ENCODE results near the gene PRKCZ. TPM values are rescaled to one million over a fixed set of nuclear protein-coding genes. Genes with fewer than 3 reads are reported as not detected.

Gene PRKCZ
- total and polyA plus RNA-seq, 9 of the 15 experiments (the other 6 are each of a cell fraction or from before 2014, with no cell fraction given), result 0.07 to 3.1 (median 1.3) TPM

GRCh38 chr1:2001773-2002411 lies 48.3 kb upstream of the PRKCZ start (continued):
- TF ChIP-seq HNRNPLL (IDR thresholded peaks at IDR 0.05; ENCODE audit: low read depth, low read length, poor library complexity, severe bottlenecking) (no peak), TRIM28 (IDR thresholded peaks at IDR 0.05) (no peak), RBM14 (IDR thresholded peaks at IDR 0.05; ENCODE audit: borderline replicate concordance, insufficient read depth, low read depth, low read length) (no peak), ZNF518B (CRISPR knock-in tag; IDR thresholded peaks at IDR 0.05) (no peak), SMARCA5 (IDR thresholded peaks at IDR 0.05) (no peak), SAP30 (IDR thresholded peaks at IDR 0.05; ENCODE audit: borderline replicate concordance, insufficient read depth, low read depth, low read length, poor library complexity, severe bottlenecking) (no peak), MED1 (CRISPR knock-in tag; IDR thresholded peaks at IDR 0.05; ENCODE audit: borderline replicate concordance) (no peak), ZNF165 (CRISPR knock-in tag; IDR thresholded peaks at IDR 0.05; ENCODE audit: borderline replicate concordance) (no peak), E2F4 (CRISPR knock-in tag; IDR thresholded peaks at IDR 0.05; ENCODE audit: low read depth) (peak; percentile 17; the same call in 1 of the 2 replicates), CHD2 (IDR thresholded peaks at IDR 0.05; ENCODE audit: low read depth, low read length) (no peak), NCOA4 (IDR thresholded peaks at IDR 0.05; ENCODE audit: partially characterized antibody) (no peak), TAF9B (IDR thresholded peaks at IDR 0.05; ENCODE audit: partially characterized antibody) (no peak), ZNF766 (CRISPR knock-in tag; conservative IDR thresholded peaks at IDR 0.05) (no peak), ZNF23 (CRISPR knock-in tag; IDR thresholded peaks at IDR 0.05) (no peak), GATAD2A (IDR thresholded peaks at IDR 0.05) (no peak), YY1 (IDR thresholded peaks at IDR 0.05; ENCODE audit: borderline replicate concordance in 1 of 3, control insufficient read depth in 1 of 3, extremely low read depth in 1 of 3, insufficient read depth in 3 of 3, insufficient read length in 1 of 3, insufficient replicate concordance in 2 of 3, low read depth in 1 of 3, low read length in 2 of 3) (no peak), ZNF3 (CRISPR knock-in tag; IDR thresholded peaks at IDR 0.05) (no peak), ZZZ3 (IDR thresholded peaks at IDR 0.05) (no peak), RNF2 (IDR thresholded peaks at IDR 0.05) (no peak), KDM1A (IDR thresholded peaks at IDR 0.05) (no peak), TAL1 (IDR thresholded peaks at IDR 0.05) (no peak), CXXC5 (CRISPR knock-in tag; IDR thresholded peaks at IDR 0.05) (no peak), PHB2 (IDR thresholded peaks at IDR 0.05; ENCODE audit: low read depth) (no peak)
- TF ChIP-seq, protein P1, sequence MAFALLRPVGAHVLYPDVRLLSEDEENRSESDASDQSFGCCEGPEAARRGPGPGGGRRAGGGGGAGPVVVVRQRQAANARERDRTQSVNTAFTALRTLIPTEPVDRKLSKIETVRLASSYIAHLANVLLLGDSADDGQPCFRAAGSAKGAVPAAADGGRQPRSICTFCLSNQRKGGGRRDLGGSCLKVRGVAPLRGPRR (CRISPR knock-in tag; IDR thresholded peaks at IDR 0.05), result no peak
- TF ChIP-seq, protein P2, sequence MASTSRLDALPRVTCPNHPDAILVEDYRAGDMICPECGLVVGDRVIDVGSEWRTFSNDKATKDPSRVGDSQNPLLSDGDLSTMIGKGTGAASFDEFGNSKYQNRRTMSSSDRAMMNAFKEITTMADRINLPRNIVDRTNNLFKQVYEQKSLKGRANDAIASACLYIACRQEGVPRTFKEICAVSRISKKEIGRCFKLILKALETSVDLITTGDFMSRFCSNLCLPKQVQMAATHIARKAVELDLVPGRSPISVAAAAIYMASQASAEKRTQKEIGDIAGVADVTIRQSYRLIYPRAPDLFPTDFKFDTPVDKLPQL (IDR thresholded peaks at IDR 0.05; ENCODE audit: extremely low read depth, insufficient read length), result no peak
